HG02610 (cell line): ENCODE measurements around the gene RAB3D.
A peak's percentile ranks its signal among the peaks of the same experiment; 100 is the strongest.
"Not testable (repeated sequence)": the region's sequence is repeated elsewhere in the genome, so short reads cannot be mapped to it uniquely, and the experiment has no call there.

Experiments
- ATAC-seq: cut with Tn5 transposase; IDR thresholded peaks from one replicate; pipeline ENCODE4 v1.9.1; 2021; ENCODE audit warnings: mild to moderate bottlenecking, moderate library complexity; ENCODE audit not compliant: unreplicated experiment

Gene RAB3D

GRCh38 chr19:11367528-11367927, 28.1 kb upstream of the RAB3D start:
- no peak for ATAC-seq

- ATAC-seq = no peak
Observed at GRCh38 chr19:11365557-11366117, 26.2 kb upstream of the RAB3D start.

DNA sequence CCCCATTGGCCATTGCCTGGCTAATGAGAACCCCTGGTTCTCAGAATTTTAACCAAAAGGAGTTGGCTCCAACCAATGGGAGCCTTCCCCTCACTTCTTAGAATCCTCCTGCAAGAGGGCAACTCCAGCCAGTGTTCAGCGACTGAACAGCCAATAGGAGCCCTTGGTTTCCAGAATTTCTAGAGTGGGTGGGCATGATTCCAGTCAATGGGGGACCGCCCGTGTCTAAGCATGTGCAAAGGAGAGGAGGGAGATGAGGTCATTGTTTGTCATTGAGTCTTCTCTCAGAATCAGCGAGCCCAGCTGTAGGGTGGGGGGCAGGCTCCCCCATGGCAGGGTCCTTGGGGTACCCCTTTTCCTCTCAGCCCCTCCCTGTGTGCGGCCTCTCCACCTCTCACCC, 25.5 kb upstream of the RAB3D start:
- ATAC-seq = no peak

DNA sequence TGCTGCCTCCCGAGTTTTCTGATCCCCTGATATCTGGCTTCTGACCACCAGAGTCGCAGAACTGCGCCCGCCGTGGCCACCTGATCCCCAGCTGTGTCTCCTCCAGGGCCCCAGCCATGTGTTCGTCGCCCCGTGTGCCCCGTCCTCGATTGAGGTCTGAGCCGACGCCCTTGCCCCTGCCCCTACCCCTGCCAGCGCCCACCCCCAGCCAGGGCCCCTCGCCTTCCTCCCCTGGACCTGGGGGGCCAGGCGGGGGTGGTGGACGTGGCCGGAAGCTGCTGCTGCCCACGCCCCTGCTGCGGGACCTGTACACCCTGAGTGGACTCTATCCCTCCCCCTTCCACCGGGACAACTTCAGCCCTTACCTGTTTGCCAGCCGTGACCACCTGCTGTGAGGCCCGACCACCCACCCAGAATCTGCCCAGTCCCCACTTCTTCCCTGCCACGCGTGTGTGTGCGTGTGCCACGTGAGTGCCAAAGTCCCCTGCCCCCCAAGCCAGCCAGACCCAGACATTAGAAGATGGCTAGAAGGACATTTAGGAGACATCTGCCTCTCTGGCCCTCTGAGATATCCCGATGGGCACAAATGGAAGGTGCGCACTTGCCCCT, 24.9 kb upstream of the RAB3D start:
- no peak for ATAC-seq

DNA sequence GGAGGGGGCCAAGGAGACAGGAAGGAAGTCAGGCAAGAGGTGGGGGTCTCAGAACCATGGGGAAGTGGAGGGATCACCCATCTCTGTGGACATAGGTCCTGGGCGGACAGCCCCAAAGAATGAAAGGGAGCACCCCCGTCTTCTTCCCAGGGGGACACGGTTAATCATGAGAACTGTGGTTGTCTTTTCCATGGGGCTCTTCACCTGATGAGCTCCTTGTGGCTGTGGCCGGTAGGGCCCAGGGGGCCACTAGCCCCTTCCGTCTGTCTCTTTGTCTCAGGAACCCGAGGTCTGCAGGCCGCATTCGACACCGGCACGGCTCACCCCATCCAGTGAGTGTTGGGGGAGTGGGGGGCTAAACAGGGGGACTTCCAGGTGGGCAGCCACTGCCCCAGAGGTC, 24.4 kb upstream of the RAB3D start:
- ATAC-seq = no peak

DNA sequence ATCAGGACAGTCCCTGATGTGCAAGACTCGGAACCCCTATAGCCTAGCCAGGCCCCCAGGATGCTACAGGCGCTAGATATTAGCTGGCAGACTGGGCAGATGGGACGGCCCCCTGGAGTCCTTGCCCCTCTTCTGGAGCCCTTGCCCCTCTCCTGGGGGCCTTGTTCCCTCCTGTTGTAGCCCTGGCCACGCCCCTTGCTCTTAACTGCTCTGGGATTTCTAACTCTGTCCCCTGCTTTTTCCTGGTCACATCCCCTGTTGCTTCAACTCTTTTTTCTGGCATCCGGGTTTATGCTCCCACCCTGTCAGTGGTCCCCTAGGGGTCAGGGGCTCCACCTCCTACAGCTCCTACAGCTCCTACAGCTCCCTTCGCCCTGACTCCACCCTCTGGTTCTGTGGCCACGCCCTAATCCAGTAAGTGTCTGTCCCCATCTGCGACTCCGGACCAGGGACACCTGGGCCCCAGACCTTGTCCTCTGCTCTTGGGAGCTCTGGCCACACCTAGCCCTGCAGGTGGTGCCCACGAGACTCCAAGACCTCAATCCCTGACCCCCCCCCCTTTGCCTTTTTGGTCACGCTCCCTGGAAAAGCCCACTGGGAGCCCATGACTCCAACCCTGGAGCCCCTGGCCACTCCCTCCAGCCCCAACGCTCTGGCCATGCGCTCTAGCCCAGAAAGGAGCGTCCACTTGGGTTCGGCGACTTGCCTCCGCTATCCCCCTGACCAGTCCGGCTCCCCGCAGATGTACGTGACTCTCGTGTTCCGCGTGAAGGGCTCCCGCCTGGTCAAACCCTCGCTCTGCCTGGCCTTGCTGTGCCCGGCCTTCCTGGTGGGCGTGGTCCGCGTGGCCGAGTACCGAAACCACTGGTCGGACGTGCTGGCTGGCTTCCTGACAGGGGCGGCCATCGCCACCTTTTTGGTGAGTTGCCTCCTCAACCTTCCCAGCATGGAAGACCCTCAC, 22.6 kb upstream of the RAB3D start:
- no peak for ATAC-seq

DNA sequence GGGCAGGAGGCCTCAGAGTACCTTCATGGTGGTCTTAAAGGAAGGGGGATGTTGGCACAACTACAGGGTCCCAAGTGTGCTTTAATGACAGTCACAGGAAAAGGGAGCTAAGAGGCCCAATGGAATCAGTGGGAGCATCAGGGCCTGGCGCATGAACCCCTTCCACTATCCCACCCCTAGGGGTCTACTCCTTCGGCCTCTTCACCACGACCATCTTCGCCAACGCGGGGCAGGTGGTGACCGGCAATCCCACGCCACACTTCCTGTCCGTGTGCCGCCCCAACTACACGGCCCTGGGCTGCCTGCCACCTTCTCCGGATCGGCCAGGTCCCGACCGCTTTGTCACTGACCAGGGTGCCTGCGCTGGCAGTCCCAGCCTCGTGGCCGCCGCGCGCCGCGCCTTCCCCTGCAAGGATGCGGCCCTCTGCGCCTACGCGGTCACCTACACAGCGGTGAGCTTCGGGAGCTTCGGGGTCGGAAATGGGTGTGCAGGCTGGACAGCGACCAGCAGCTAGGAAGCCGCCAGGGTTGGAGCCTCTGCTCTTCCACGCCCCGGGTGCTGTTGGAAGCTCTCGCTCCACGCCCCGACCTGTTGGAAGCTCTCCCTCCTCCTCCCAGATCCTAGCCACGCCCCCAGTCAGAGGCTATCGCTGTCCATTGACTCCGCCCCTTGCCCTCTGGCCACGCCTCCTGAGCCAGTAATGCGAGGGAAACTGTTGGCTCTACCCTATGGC, 21.7 kb upstream of the RAB3D start:
- no peak for ATAC-seq

- no peak for ATAC-seq
Observed at GRCh38 chr19:11359421-11359820, 20.0 kb upstream of the RAB3D start.

DNA sequence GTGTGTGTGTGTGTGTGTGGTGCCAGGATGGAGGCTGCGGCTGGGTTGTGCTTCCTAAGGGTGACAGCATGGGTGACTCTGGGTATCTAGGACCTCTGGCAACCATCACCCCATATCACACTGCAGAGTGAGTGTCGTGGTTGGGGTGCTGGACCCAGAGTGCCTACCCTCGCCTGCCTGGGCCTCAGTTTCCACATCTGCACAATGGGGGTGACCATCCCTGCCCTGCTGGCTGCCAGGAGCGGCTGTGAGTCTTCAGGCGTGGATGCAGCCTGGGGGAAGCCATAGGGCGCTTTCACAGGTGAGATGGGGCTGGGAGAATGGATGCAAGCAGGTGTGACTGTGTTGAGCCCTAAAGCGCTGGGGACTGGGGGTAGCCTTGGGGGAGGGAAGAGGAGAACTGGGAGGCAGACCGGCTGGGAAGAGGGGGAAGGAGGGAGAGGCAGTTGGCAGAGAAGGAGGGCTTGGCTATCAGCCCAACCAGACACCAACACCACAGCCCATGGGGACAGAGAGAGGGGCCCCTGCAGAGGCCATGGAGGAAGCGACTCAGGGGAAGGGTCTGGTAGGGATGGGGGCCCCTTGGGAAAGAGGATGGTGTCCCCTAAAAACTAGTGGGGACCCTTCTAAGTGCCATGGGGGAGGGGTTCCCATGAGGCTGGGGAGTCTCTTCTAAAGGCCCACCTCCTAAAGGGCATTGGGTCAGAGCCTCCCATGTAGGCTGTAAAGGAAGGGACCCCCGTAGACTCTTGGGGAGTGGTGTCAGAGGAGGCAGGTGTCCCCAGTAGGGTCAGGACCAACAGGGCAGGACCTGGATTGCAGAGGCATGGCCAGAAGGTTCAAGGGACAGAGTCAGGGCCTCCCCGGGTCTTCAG, 17.5 kb upstream of the RAB3D start:
- ATAC-seq = no peak

- ATAC-seq = no peak
Observed at GRCh38 chr19:11356074-11356397, 16.6 kb upstream of the RAB3D start.

GRCh38 chr19:11355160-11356073, 16.0 kb upstream of the RAB3D start, which contains the start of gene PLPPR2:
PLPPR2 (plus strand) TSS chr19:11355432; CDS start chr19:11357674, 2,242 bp downstream.
- ATAC-seq = peak; percentile 55

- ATAC-seq = not testable (repeated sequence)
Observed at GRCh38 chr19:11354102-11354501, 14.6 kb upstream of the RAB3D start.

DNA sequence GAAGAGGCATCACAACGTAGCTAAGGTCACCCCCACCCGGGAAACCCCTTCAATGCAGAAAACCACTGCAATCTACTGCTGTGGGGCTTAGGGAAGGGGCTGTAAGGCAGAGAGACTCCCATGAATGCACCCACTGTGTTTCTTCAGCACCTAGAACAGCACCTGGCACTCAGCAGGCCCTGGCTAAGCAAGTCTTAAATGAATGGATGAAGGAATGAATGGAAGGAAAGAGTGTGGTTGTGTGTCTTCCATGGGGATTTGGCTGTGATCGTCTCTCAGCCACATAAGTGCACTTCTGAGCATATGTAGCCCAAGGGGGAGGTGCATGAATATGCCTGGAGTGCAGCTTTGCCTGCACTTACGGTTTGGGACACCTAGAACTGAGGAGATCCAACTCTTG, 9.7 kb upstream of the RAB3D start:
- no peak for ATAC-seq

DNA sequence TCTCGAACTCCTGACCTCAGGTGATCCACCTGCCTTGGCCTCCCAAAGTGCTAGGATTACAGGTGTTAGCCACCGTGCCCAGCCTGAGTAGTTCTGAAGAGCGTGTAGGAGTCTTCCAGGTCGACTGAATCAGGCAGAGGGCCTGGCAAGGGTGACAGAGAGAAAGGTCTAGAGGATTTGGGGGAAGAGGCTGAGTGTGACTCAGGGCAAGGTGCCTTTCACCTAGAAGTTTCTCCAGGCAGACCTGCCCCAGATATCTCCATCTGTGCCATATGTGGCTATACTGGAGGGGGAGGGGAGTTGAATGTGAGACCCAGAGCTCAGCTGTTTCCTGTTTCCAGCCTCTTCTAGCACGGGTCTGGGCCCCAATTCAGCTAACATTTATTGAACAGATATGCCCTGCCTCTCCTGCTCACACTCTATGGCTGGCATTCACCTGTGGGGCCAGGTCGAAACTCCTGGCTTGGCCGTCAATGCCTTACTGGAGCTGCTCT, 8.1 kb upstream of the RAB3D start:
- ATAC-seq = no peak

DNA sequence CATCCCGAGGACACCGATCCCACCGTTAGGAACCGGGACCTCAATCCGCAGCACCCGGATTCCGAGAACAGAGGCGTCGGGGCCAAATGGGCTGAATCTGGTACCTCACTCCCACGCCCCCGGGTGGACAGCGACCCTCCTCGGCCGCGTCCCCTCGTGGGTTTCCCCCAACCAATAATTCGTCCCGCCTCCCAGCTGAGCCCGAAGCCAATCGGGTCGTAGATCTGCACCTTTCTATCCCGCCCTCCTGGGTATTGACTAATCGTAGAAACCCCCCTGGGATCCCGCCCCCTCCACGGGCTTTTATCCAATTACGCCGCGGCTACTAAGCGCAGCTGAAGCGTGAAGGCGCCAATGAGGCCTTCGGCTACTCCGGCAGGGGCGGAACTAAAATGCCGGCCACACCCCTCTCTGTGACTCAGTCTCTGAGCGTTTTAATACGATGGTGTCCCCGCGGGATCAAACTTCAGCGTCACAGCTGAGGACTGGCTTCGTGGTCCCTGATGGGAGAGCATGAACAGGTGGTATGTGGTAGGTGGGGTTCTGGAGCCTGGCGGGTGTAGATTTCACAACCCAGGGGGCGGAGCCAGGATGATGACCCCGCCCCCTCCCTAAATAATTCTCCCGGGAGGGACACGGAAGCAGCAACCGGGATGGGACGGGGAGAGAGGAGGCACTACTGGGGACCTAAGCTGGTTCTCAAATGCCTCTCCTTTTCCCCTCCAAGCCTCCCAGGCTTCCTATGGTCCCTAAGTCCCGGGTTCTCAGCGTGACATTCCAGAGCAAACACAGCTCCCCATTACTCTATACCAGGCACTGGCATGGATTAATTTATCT, 6.9 kb upstream of the RAB3D start, which contains the start of the genes CCDC159 and TMEM205:
Gene CCDC159, plus strand, starts transcription at position 416 of the 837 bp plus-strand sequence. Its CDS starts 88 bp downstream, at position 504.
Gene TMEM205, minus strand, starts transcription at position 165 of the 837 bp plus-strand sequence. CDS start 649 bp downstream, outside the sequence.
- ATAC-seq = peak; percentile 87

DNA sequence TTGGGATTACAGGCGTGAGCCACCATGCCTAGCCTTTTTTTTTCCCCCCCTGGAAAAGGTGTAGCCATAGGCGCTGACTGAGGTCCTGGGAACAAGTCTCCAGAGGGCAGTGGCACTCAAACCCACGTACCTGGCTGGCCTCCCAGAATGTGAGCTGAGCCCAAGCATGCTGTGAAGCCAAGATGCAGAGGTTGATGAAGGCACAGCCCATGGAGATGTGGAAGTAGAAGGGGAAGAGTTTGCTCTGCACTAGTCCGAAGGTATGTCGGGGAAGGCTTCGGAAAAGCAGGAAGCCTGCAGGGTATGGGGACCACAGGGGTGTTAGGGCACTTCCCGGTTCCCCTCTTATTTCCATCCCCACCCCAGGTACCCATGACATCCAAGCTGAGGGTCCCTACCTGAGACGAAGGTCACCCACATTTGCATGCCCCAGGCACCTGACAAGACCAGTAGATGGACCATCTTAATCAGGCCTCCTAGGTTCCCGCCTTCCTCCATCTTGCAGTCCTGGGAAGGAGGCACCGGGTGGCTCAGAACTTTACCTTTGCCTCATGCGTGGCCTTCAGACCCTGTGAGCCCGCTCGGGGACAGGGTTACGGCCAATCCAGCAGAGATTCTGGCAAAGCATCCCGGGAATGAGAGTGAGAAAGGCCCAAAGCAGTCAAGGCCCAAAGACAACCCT, 5.8 kb upstream of the RAB3D start:
- no peak for ATAC-seq

- ATAC-seq = no peak
Observed at GRCh38 chr19:11342429-11342828, 3.0 kb upstream of the RAB3D start.
